Skin of body (tissue), 2 donors: ENCODE measurements around the gene GSK3A. TPM values are rescaled to one million over a fixed set of nuclear protein-coding genes. Genes with fewer than 3 reads are reported as not detected.

Experiments used
- DNase-seq: peaks from one replicate; lab custom pipeline; 2025; lab: John Stamatoyannopoulos, UW
- total RNA-seq: library from RNA; depleted of rRNA; stranded (reverse); fragments of >200 nt; gene quantifications from one replicate; pipeline ENCODE4 v1.2.3, GENCODE V29; 2014

GSK3A gene
- total RNA-seq, 1 donor from 2014 or later: 12.1 TPM

- DNase-seq: no peak
These were observed 42.2 kb downstream of the GSK3A start for GRCh38 chr19:42200116-42200715.

GRCh38 chr19:42199440-42200115 lies 42.8 kb downstream of the GSK3A start:
- DNase-seq: no peak

- no peak for DNase-seq
These were observed 43.5 kb downstream of the GSK3A start for GRCh38 chr19:42198676-42199439.

- no peak for DNase-seq
These were observed 45.0 kb downstream of the GSK3A start for GRCh38 chr19:42197375-42197817.

- DNase-seq: no peak
These were observed 46.1 kb downstream of the GSK3A start for GRCh38 chr19:42196011-42197001.

GRCh38 chr19:42193706-42194105 lies 48.7 kb downstream of the GSK3A start:
- no peak for DNase-seq

GRCh38 chr19:42193294-42193693 lies 49.1 kb downstream of the GSK3A start:
- no peak for DNase-seq

- no peak for DNase-seq
These were observed 50.5 kb downstream of the GSK3A start for GRCh38 chr19:42191855-42192254.

- DNase-seq: no peak
These were observed 51.1 kb downstream of the GSK3A start for GRCh38 chr19:42191330-42191729.

- DNase-seq: no peak
These were observed 53.3 kb downstream of the GSK3A start for GRCh38 chr19:42189133-42189532.

GRCh38 chr19:42188665-42189064 lies 53.7 kb downstream of the GSK3A start:
- no peak for DNase-seq

GRCh38 chr19:42185277-42185676 lies 57.1 kb downstream of the GSK3A start:
- no peak for DNase-seq

GRCh38 chr19:42184401-42184861 lies 58.0 kb downstream of the GSK3A start:
- DNase-seq: peak; percentile 15

Other genes starting within 250 kb of the GSK3A start
- not detected for gene ATP1A3, start 248.4 kb downstream of the GSK3A start, total RNA-seq
- 1.8 TPM for gene GRIK5, start 172.4 kb downstream of the GSK3A start, total RNA-seq
- gene ZNF574, start 166.4 kb downstream of the GSK3A start, total RNA-seq: 8.7 TPM
- gene POU2F2, start 110.2 kb downstream of the GSK3A start, total RNA-seq: 0.30 TPM
- gene DEDD2, start 24.9 kb downstream of the GSK3A start, total RNA-seq: 22.1 TPM
- 7.1 TPM for gene ZNF526, start 22.3 kb downstream of the GSK3A start, total RNA-seq
- 23.5 TPM for gene ERF, start 12.5 kb upstream of the GSK3A start, total RNA-seq
- gene CIC, start 26.6 kb upstream of the GSK3A start, total RNA-seq: 22.4 TPM
- 0.20 TPM for gene PRR19, start 59.5 kb upstream of the GSK3A start, total RNA-seq
- gene PAFAH1B3, start 60.0 kb upstream of the GSK3A start, total RNA-seq: 17.6 TPM
- gene TMEM145, start 70.7 kb upstream of the GSK3A start, total RNA-seq: 0.20 TPM
- 11.6 TPM for gene MEGF8, start 83.0 kb upstream of the GSK3A start, total RNA-seq
- gene CNFN, start 147.7 kb upstream of the GSK3A start, total RNA-seq: 11.0 TPM
- 59.7 TPM for gene LIPE, start 184.8 kb upstream of the GSK3A start, total RNA-seq
- gene CXCL17, start 200.3 kb upstream of the GSK3A start, total RNA-seq: not detected